ENCODE results near the gene CHST11.

CHST11 gene

GRCh38 chr12:104460973-104461698, 4.4 kb downstream of the CHST11 start:
- DNase-seq = no peak

GRCh38 chr12:104462325-104462724, 5.6 kb downstream of the CHST11 start:
- no peak for DNase-seq

GRCh38 chr12:104462931-104463339, 6.2 kb downstream of the CHST11 start:
- peak; percentile 74 for DNase-seq

- DNase-seq = no peak
These were observed 6.6 kb downstream of the CHST11 start for GRCh38 chr12:104463368-104463767.

- DNase-seq = no peak
These were observed 8.2 kb downstream of the CHST11 start for GRCh38 chr12:104464899-104465298.

GRCh38 chr12:104466709-104467345, 10.1 kb downstream of the CHST11 start:
- no peak for DNase-seq

- DNase-seq = no peak
These were observed 10.6 kb downstream of the CHST11 start for GRCh38 chr12:104467346-104467837.

GRCh38 chr12:104468371-104468770, 11.6 kb downstream of the CHST11 start:
- DNase-seq = no peak

GRCh38 chr12:104469066-104469465, 12.3 kb downstream of the CHST11 start:
- DNase-seq = no peak

- DNase-seq = no peak
These were observed 12.8 kb downstream of the CHST11 start for GRCh38 chr12:104469523-104469922.

GRCh38 chr12:104470521-104470920, 13.8 kb downstream of the CHST11 start:
- DNase-seq = no peak

- no peak for DNase-seq
These were observed 14.6 kb downstream of the CHST11 start for GRCh38 chr12:104471336-104471735.

GRCh38 chr12:104472748-104473147, 16.0 kb downstream of the CHST11 start:
- no peak for DNase-seq

GRCh38 chr12:104473374-104473983, 16.7 kb downstream of the CHST11 start:
- DNase-seq = no peak

- DNase-seq = no peak
These were observed 18.5 kb downstream of the CHST11 start for GRCh38 chr12:104475271-104475670.

GRCh38 chr12:104477510-104478390, 21.0 kb downstream of the CHST11 start:
- DNase-seq = no peak

GRCh38 chr12:104478396-104479122, 21.8 kb downstream of the CHST11 start:
- DNase-seq = peak; percentile 77

GRCh38 chr12:104479123-104479662, 22.4 kb downstream of the CHST11 start:
- no peak for DNase-seq

GRCh38 chr12:104480012-104480411, 23.3 kb downstream of the CHST11 start:
- DNase-seq = no peak

- DNase-seq = no peak
These were observed 24.2 kb downstream of the CHST11 start for GRCh38 chr12:104480826-104481440.

- DNase-seq = no peak
These were observed 25.4 kb downstream of the CHST11 start for GRCh38 chr12:104482113-104482512.

Data from CD4-positive, alpha-beta T cell treated with Interleukin-10 for 1 hour (primary cell).